DOHH2 (cell line): ENCODE measurements around the gene CLMN.

Source experiments
- CTCF ChIP-seq: fragments of 200-600 bp; sonication (generic); IDR thresholded peaks from one replicate; pipeline ENCODE4 v1.5.1; 2014; ENCODE audit warnings: antibody characterized with exemption, mild to moderate bottlenecking, low read depth, low read length; ENCODE audit not compliant: poor library complexity, severe bottlenecking
- EZH2phosphoT487 ChIP-seq: fragments of 200-600 bp; sonication (generic); IDR thresholded peaks from 2 replicates; pipeline ENCODE4 v1.6.1; 2017; ENCODE audit warnings: borderline replicate concordance, mild to moderate bottlenecking, antibody characterized with exemption, low read length, moderate library complexity, mixed read lengths

DNA sequence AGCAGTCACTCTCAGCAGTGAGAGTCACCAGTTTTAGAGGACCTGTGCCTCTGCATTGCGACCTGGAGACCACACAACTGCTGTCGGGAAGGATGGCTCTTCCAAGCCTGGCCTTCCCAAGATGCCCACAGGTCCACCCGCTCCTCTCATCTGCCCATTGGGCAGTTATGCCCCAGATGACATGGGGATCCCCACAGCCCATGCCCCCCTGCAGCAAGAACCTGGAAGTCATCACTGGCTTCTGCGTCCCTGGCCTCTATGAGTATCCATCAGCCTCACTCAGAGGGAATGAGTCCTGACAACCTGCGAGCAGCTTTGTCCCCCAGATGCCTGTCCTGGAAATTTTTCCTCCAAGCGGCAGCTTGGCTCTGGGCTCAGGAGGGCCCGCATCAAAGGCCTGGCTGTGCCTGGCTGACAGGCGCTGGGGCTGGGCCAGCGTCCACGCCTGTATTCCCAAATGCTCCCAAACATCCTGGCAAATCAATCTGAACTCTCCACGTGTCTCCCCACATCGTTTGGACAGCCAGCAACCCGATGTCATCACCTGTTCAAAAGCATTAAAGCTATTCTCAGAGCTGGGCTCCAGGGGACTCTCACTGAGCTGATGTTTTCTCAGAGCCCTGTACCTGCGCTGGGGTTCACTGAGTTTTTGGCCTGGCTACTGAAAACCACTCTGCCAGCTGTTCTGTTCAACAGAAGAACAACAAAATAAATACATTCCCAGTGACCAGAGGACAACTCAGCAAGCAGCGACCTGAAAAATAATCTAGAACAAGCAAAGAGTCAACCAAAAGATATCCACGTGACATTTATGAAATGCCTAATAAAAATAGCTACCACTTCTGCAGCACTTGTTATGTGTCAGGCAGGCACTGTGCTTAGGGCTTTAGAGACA is 57.8 kb downstream of the CLMN start:
- no peak for TF ChIP-seq CTCF
- no peak for TF ChIP-seq EZH2phosphoT487
